PFSK-1 (cell line): Measurements from ENCODE around the gene SEC14L5.

Experiments used
- POLR2AphosphoS5 ChIP-seq: IDR thresholded peaks from 2 replicates; pipeline ENCODE4 v1.6.1; 2012; ENCODE audit warnings: low read depth, mild to moderate bottlenecking, control low read depth, low read length, moderate library complexity
- REST ChIP-seq, 2 experiments: IDR thresholded peaks; 2 replicates each; pipeline versions ENCODE4 v1.6.1 to v1.8.0; 2011 to 2012; ENCODE audit warnings: low read depth in 2 of 2, low read length in 2 of 2, control low read depth in 1 of 2, inconsistent platforms in 1 of 2, mild to moderate bottlenecking in 1 of 2, moderate library complexity in 1 of 2; ENCODE audit not compliant: insufficient read depth in 1 of 2
- SIN3A ChIP-seq: IDR thresholded peaks from 2 replicates; pipeline ENCODE4 v1.6.1; 2012; ENCODE audit warnings: mild to moderate bottlenecking, low read length, moderate library complexity, borderline replicate concordance; ENCODE audit not compliant: insufficient read depth
- TAF1 ChIP-seq: IDR thresholded peaks from 2 replicates; pipeline ENCODE4 v1.6.1; 2012; ENCODE audit warnings: low read length, control low read depth, borderline replicate concordance; ENCODE audit not compliant: insufficient read depth

- TF ChIP-seq POLR2AphosphoS5 = no peak
- TF ChIP-seq REST (IDR thresholded peaks at IDR 0.05; ENCODE audit: insufficient read depth in 1 of 2, low read depth in 2 of 2, low read length in 2 of 2) = no peak
- TF ChIP-seq TAF1 = no peak
- TF ChIP-seq SIN3A = no peak
These were observed 20.1 kb upstream of the SEC14L5 start for GRCh38 chr16:4937782-4938682.
